Measurements from ENCODE around the gene CLIP2.

Gene CLIP2

GRCh38 chr7:74271742-74272141 is 17.5 kb upstream of the CLIP2 start:
- DNase-seq (ENCODE audit: low read depth): no peak

GRCh38 chr7:74272305-74273038 is 16.7 kb upstream of the CLIP2 start:
- DNase-seq (ENCODE audit: low read depth): peak; percentile 86

GRCh38 chr7:74275401-74275881 is 13.8 kb upstream of the CLIP2 start:
- no peak for DNase-seq (ENCODE audit: low read depth)

- DNase-seq (ENCODE audit: low read depth): no peak
Observed at GRCh38 chr7:74277636-74278035, 11.6 kb upstream of the CLIP2 start.

- DNase-seq (ENCODE audit: low read depth): no peak
Observed at GRCh38 chr7:74280985-74281384, 8.2 kb upstream of the CLIP2 start.

GRCh38 chr7:74282748-74283459 is 6.3 kb upstream of the CLIP2 start:
- no peak for DNase-seq (ENCODE audit: low read depth)

- DNase-seq (ENCODE audit: low read depth): no peak
Observed at GRCh38 chr7:74283858-74284447, 5.3 kb upstream of the CLIP2 start.

GRCh38 chr7:74284781-74285259 is 4.4 kb upstream of the CLIP2 start:
- no peak for DNase-seq (ENCODE audit: low read depth)

- DNase-seq (ENCODE audit: low read depth): no peak
Observed at GRCh38 chr7:74286131-74286530, 3.1 kb upstream of the CLIP2 start.

- DNase-seq (ENCODE audit: low read depth): no peak
Observed at GRCh38 chr7:74287303-74288033, 1.7 kb upstream of the CLIP2 start.

GRCh38 chr7:74288034-74288881 is 949 bp upstream of the CLIP2 start:
- DNase-seq (ENCODE audit: low read depth): no peak

- DNase-seq (ENCODE audit: low read depth): no peak
Observed at GRCh38 chr7:74289659-74290552, 699 bp downstream of the CLIP2 start.

GRCh38 chr7:74290553-74290950 is 1.3 kb downstream of the CLIP2 start:
- DNase-seq (ENCODE audit: low read depth): no peak

- no peak for DNase-seq (ENCODE audit: low read depth)
Observed at GRCh38 chr7:74290981-74291441, 1.8 kb downstream of the CLIP2 start.

- no peak for DNase-seq (ENCODE audit: low read depth)
Observed at GRCh38 chr7:74291535-74291934, 2.3 kb downstream of the CLIP2 start.

- no peak for DNase-seq (ENCODE audit: low read depth)
Observed at GRCh38 chr7:74292757-74293576, 3.8 kb downstream of the CLIP2 start.

- DNase-seq (ENCODE audit: low read depth): no peak
Observed at GRCh38 chr7:74293577-74293908, 4.3 kb downstream of the CLIP2 start.

- peak; percentile 39 for DNase-seq (ENCODE audit: low read depth)
Observed at GRCh38 chr7:74294191-74294998, 5.2 kb downstream of the CLIP2 start.
